ENCODE results near the gene NBL1. TPM values are rescaled to one million over a fixed set of nuclear protein-coding genes. Genes with fewer than 3 reads are reported as not detected.
A peak's percentile ranks its signal among the peaks of the same experiment; 100 is the strongest.

NBL1 gene
- total RNA-seq (59.3 TPM), polyA plus RNA-seq (374 TPM)

- Histone ChIP-seq H3K4me3 (ENCODE audit: low read depth, low read length) (peak within 1 kb of the TSS; percentile 82), H3K36me3 (ENCODE audit: insufficient read depth) (no peaks in the 10 kb centered on the region), H3K27ac (ENCODE audit: low read depth) (peak within 1 kb of the TSS; percentile 91), H3K4me1 (ENCODE audit: insufficient read depth) (no peaks in the 10 kb centered on the region)
- WGBS, result 1% methylated on average over 88 of the region's 90 CpGs
- no peak for DNase-seq (ENCODE audit: extremely low spot score)
Measured at GRCh38 chr1:19643602-19644394, at the start of gene NBL1. TSS of gene NBL1 (plus strand) at chr1:19644311. CDS start at chr1:19655031, 10,720 bp downstream.

- WGBS, result 3% methylated on average over 11 of the region's 11 CpGs
- H3K36me3 ChIP-seq (ENCODE audit: insufficient read depth), result no peaks in the 10 kb centered on the region
- no peaks in the 10 kb centered on the region for H3K4me1 ChIP-seq (ENCODE audit: insufficient read depth)
Measured at GRCh38 chr1:19596065-19596713, 47.9 kb upstream of the NBL1 start.

GRCh38 chr1:19596714-19597495, 47.2 kb upstream of the NBL1 start:
- Histone ChIP-seq H3K27ac (ENCODE audit: low read depth) (peak overlapping the region; percentile 92), H3K36me3 (ENCODE audit: insufficient read depth) (no peaks in the 10 kb centered on the region), H3K4me3 (ENCODE audit: low read depth, low read length) (peak overlapping the region; percentile 89), H3K4me1 (ENCODE audit: insufficient read depth) (no peaks in the 10 kb centered on the region)
- under 1% methylated on average over 65 of the region's 65 CpGs for WGBS
- DNase-seq (ENCODE audit: extremely low spot score), result peak; percentile 97

More at GRCh38 chr1:19596065-19596713, 47.9 kb upstream of the NBL1 start:
- Histone ChIP-seq H3K27ac (ENCODE audit: low read depth) (peak overlapping the region; percentile 75), H3K4me3 (ENCODE audit: low read depth, low read length) (peak overlapping the region; percentile 89)
- no peak for DNase-seq (ENCODE audit: extremely low spot score)

- peak overlapping the region; percentile 92 for H3K27ac ChIP-seq (ENCODE audit: low read depth)
- peak overlapping the region; percentile 89 for H3K4me3 ChIP-seq (ENCODE audit: low read depth, low read length)
- DNase-seq (ENCODE audit: extremely low spot score), result no peak
- no peaks in the 10 kb centered on the region for H3K36me3 ChIP-seq (ENCODE audit: insufficient read depth)
- H3K4me1 ChIP-seq (ENCODE audit: insufficient read depth), result no peaks in the 10 kb centered on the region
- 15% methylated on average over 18 of the region's 18 CpGs for WGBS
Measured at GRCh38 chr1:19597496-19598309, 46.4 kb upstream of the NBL1 start.

GRCh38 chr1:19599810-19600209, 44.3 kb upstream of the NBL1 start:
- Histone ChIP-seq H3K27ac (ENCODE audit: low read depth) (no peak overlapping the region), H3K4me3 (ENCODE audit: low read depth, low read length) (no peak overlapping the region), H3K4me1 (ENCODE audit: insufficient read depth) (peaks cover 2% of the 10 kb centered on the region), H3K36me3 (ENCODE audit: insufficient read depth) (no peaks in the 10 kb centered on the region)
- WGBS, result 91% methylated on average over 3 of the region's 3 CpGs
- DNase-seq (ENCODE audit: extremely low spot score), result no peak

GRCh38 chr1:19602486-19602885, 41.6 kb upstream of the NBL1 start:
- no peak for DNase-seq (ENCODE audit: extremely low spot score)
- 39% methylated on average over 4 of the region's 4 CpGs for WGBS
- Histone ChIP-seq H3K4me3 (ENCODE audit: low read depth, low read length) (no peak overlapping the region), H3K27ac (ENCODE audit: low read depth) (peak overlapping the region; percentile 0), H3K36me3 (ENCODE audit: insufficient read depth) (no peaks in the 10 kb centered on the region), H3K4me1 (ENCODE audit: insufficient read depth) (peaks cover 2% of the 10 kb centered on the region)

- Histone ChIP-seq H3K27ac (ENCODE audit: low read depth) (no peak overlapping the region), H3K4me3 (ENCODE audit: low read depth, low read length) (no peak overlapping the region), H3K36me3 (ENCODE audit: insufficient read depth) (no peaks in the 10 kb centered on the region), H3K4me1 (ENCODE audit: insufficient read depth) (peaks cover 3% of the 10 kb centered on the region)
- no peak for DNase-seq (ENCODE audit: extremely low spot score)
- WGBS, result 51% methylated on average over 1 of the region's 1 CpG
Measured at GRCh38 chr1:19605967-19606366, 38.1 kb upstream of the NBL1 start.

GRCh38 chr1:19606817-19607642, 37.1 kb upstream of the NBL1 start:
- WGBS, result 45% methylated on average over 4 of the region's 4 CpGs
- Histone ChIP-seq H3K27ac (ENCODE audit: low read depth) (peak overlapping the region; percentile 23), H3K36me3 (ENCODE audit: insufficient read depth) (no peaks in the 10 kb centered on the region), H3K4me3 (ENCODE audit: low read depth, low read length) (no peak overlapping the region), H3K4me1 (ENCODE audit: insufficient read depth) (peaks cover 3% of the 10 kb centered on the region)
- DNase-seq (ENCODE audit: extremely low spot score), result no peak

GRCh38 chr1:19608232-19608631, 35.9 kb upstream of the NBL1 start:
- DNase-seq (ENCODE audit: extremely low spot score), result no peak
- no peaks in the 10 kb centered on the region for H3K36me3 ChIP-seq (ENCODE audit: insufficient read depth)
- peaks cover 3% of the 10 kb centered on the region for H3K4me1 ChIP-seq (ENCODE audit: insufficient read depth)
- 96% methylated on average over 12 of the region's 12 CpGs for WGBS
- no peak overlapping the region for H3K4me3 ChIP-seq (ENCODE audit: low read depth, low read length)
- H3K27ac ChIP-seq (ENCODE audit: low read depth), result no peak overlapping the region

GRCh38 chr1:19610282-19610981, 33.7 kb upstream of the NBL1 start:
- H3K27ac ChIP-seq (ENCODE audit: low read depth), result no peak overlapping the region
- H3K36me3 ChIP-seq (ENCODE audit: insufficient read depth), result no peaks in the 10 kb centered on the region
- no peak for DNase-seq (ENCODE audit: extremely low spot score)
- H3K4me3 ChIP-seq (ENCODE audit: low read depth, low read length), result no peak overlapping the region
- peaks cover 2% of the 10 kb centered on the region for H3K4me1 ChIP-seq (ENCODE audit: insufficient read depth)
- 53% methylated on average over 8 of the region's 8 CpGs for WGBS

- DNase-seq (ENCODE audit: extremely low spot score), result no peak
- 70% methylated on average over 5 of the region's 5 CpGs for WGBS
- H3K4me3 ChIP-seq (ENCODE audit: low read depth, low read length), result no peak overlapping the region
- H3K27ac ChIP-seq (ENCODE audit: low read depth), result no peak overlapping the region
- H3K36me3 ChIP-seq (ENCODE audit: insufficient read depth), result peaks cover 2% of the 10 kb centered on the region
- H3K4me1 ChIP-seq (ENCODE audit: insufficient read depth), result peaks cover 2% of the 10 kb centered on the region
Measured at GRCh38 chr1:19612530-19612929, 31.6 kb upstream of the NBL1 start.

- WGBS, result 75% methylated on average over 7 of the region's 7 CpGs
- Histone ChIP-seq H3K4me1 (ENCODE audit: insufficient read depth) (peaks cover 2% of the 10 kb centered on the region), H3K27ac (ENCODE audit: low read depth) (no peak overlapping the region), H3K36me3 (ENCODE audit: insufficient read depth) (peaks cover 2% of the 10 kb centered on the region), H3K4me3 (ENCODE audit: low read depth, low read length) (no peak overlapping the region)
- DNase-seq (ENCODE audit: extremely low spot score), result no peak
Measured at GRCh38 chr1:19613171-19613703, 30.9 kb upstream of the NBL1 start.
